GM20000 (cell line): ENCODE measurements around the gene KLHL29.

Experiments
- DNase-seq: peaks from one replicate; pipeline ENCODE4 v3.0.0; 2012; ENCODE audit warnings: low spot score
- CTCF ChIP-seq: IDR thresholded peaks from 2 replicates; pipeline ENCODE4 v1.5.1; 2012; ENCODE audit warnings: mild to moderate bottlenecking, control low read depth; ENCODE audit errors: extremely low read depth, missing control alignments

KLHL29 gene

DNA sequence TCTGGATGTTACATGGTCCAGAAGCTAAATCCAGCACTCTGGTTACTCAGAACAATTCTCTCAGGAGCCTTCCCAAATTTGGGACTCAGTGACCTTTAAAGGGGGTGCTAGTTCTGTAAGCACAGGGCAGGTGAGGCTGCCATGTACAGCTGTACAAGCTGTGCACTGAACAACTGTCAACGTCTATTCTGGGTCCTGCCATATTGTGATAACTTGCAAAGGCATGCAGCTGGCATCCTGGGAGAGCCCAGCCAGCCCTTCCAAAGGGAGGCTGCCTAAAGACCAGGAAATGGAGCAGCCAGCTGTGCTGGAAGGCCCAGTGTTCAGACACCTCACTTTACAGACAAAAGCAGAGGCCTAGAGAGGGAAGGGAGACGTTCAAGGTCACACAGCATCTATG is 204.8 kb downstream of the KLHL29 start:
- TF ChIP-seq CTCF, result no peak
- DNase-seq, result no peak

GRCh38 chr2:23590241-23590869 is 205.4 kb downstream of the KLHL29 start:
- no peak for TF ChIP-seq CTCF
- no peak for DNase-seq

GRCh38 chr2:23591111-23591510 is 206.1 kb downstream of the KLHL29 start:
- no peak for TF ChIP-seq CTCF
- DNase-seq, result no peak

GRCh38 chr2:23592061-23592685 is 207.2 kb downstream of the KLHL29 start:
- no peak for DNase-seq
- TF ChIP-seq CTCF, result no peak

DNA sequence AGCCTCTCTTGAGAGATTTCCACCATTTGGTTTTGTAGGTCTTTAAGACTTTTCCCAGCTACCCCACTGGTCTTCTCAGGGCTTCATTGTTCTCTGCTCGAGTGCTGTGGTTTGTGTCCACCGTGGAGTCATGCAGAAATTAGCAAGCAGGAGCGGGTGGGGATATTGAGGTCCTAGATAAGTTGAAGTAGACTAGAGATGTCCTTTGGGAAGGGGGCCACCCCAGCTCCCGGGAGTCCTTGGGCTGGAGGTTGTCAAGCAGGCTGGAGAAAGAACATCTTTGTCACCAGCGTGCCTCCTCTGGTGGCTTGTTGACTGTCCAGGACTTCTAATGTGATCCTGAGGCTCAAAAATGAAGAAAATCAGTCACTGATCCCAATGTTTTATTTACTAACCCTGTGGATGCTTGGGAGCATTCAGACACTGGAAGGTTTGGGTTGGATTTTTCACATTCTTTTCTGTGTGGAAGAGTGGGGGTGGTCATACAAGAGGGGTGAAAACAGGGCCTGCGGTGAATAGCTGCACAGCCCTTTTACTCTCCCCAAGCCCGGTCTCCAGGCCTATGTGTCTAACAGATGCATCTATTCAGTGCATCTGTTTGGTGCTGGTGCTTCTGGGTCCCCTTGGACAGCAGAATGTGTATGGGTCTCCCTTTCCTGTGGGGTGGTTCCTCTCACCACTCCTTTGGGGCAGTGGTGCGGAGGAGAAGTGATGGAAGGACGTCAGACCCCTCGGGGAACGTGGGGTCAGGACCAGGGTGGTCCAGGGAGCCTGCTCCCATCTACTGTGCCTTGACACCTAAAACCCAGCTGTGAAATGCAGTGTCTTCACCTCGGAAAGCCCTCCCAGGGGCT is 208.1 kb downstream of the KLHL29 start:
- DNase-seq, result no peak
- no peak for TF ChIP-seq CTCF

DNA sequence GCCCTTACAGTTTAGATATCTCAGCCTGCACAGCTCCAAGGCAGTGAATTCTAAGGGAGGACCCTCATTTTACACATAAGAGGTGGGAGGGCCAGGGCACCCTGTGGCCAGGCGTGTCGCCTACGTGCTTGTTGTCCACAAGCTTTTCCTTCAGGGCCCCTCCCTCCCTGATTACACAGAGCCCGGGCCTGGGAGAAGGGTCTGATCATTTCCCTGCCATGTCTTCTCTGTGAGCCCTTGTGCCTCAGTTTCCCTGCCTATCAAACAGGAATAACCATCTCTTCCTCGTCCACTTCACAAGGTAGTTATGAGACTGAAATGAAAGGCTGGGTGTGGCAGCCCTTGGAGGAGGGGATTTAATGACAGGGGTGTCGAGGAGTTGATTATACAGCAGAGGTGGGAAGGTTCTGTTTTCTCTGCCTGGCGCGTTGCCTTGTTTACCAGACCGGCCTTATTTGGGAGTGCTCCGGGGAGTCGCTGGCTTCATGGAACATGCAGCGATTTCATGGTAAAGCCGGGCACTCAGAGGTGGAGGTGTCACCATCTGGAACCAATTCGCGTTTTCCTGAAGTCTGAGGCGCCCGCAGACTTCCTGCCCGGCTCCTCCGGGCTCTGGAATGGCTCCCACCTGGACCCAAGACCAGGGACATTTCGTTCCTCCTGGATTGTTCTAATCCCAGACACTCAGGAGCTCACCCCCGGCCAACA is 208.9 kb downstream of the KLHL29 start:
- TF ChIP-seq CTCF, result no peak
- no peak for DNase-seq
